ENCODE measurements around the gene RBM20.

RBM20 gene

DNA sequence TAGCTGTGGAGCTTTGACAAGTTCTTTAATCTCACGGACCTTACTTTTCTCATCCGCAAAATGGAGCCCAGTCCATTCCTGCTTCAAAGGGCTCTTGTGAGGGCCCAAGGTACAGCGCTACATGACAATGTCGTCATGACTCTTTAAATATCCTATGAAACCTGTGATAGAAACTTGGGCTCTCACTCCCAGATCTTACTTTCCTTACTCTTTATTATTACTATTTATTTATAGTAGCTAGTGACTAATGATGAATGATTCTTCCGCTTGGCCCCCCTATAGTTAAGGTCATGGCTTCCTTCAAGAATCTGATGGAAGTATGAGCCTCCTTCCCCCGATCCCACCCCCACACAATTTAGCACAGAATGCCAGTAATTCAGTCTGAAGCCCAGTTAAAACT lies 41.9 kb downstream of the RBM20 start:
- DNase-seq (ENCODE audit: low spot score) = no peak
- in situ Hi-C loops (cut with MboI; ENCODE audit: low pct_unique_long_range_greater_than_20kb, low sequenced_read_pairs, unreplicated experiment) = no loop called here
- TF ChIP-seq, protein P1, sequence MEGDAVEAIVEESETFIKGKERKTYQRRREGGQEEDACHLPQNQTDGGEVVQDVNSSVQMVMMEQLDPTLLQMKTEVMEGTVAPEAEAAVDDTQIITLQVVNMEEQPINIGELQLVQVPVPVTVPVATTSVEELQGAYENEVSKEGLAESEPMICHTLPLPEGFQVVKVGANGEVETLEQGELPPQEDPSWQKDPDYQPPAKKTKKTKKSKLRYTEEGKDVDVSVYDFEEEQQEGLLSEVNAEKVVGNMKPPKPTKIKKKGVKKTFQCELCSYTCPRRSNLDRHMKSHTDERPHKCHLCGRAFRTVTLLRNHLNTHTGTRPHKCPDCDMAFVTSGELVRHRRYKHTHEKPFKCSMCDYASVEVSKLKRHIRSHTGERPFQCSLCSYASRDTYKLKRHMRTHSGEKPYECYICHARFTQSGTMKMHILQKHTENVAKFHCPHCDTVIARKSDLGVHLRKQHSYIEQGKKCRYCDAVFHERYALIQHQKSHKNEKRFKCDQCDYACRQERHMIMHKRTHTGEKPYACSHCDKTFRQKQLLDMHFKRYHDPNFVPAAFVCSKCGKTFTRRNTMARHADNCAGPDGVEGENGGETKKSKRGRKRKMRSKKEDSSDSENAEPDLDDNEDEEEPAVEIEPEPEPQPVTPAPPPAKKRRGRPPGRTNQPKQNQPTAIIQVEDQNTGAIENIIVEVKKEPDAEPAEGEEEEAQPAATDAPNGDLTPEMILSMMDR (IDR thresholded peaks at IDR 0.05; ENCODE audit: extremely low read depth, insufficient read depth, missing control alignments) = no peak

DNA sequence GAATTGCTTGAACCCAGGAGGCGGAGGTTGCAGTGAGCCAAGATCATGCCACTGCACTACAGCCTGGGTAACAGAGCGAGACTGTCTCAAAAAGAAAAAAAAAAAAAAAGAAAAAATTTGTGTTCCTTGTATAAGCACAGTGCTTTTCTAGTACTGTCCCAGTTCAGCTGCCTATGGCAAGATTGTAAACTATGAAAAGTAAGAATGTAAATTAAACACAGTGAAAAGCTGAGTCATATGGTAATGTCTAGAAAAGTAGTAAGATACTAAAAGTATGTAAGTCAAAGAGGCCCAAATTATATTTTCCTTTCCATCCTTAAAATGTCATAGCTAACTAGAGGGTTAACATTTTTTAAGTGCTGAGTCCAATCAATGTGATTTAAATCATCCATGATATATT lies 42.8 kb downstream of the RBM20 start:
- TF ChIP-seq, protein P1 (IDR thresholded peaks at IDR 0.05; ENCODE audit: extremely low read depth, insufficient read depth, missing control alignments) = no peak
- no peak for DNase-seq (ENCODE audit: low spot score)
- in situ Hi-C loops (cut with MboI; ENCODE audit: low pct_unique_long_range_greater_than_20kb, low sequenced_read_pairs, unreplicated experiment) = no loop called here

DNA sequence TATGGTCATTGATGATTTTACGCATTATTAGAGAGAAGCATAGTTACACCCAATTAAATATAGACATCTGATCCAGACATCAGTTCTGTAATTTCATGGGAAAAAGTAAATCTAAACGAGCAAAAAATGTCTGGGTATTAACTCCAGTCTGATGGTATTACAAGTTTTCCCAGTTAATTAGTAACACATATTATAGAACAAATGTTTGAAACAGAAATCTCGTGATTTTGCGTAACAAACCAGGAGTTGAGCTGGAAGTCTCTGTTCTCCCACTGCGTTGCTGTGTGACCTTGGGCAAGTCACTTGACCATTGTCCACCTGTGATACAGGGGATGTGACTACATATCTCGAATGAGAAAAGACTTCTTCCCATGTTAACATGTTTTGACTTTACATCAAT lies 43.3 kb downstream of the RBM20 start:
- no peak for DNase-seq (ENCODE audit: low spot score)
- TF ChIP-seq, protein P1 (IDR thresholded peaks at IDR 0.05; ENCODE audit: extremely low read depth, insufficient read depth, missing control alignments) = no peak
- in situ Hi-C loops (cut with MboI; ENCODE audit: low pct_unique_long_range_greater_than_20kb, low sequenced_read_pairs, unreplicated experiment) = no loop called here

DNA sequence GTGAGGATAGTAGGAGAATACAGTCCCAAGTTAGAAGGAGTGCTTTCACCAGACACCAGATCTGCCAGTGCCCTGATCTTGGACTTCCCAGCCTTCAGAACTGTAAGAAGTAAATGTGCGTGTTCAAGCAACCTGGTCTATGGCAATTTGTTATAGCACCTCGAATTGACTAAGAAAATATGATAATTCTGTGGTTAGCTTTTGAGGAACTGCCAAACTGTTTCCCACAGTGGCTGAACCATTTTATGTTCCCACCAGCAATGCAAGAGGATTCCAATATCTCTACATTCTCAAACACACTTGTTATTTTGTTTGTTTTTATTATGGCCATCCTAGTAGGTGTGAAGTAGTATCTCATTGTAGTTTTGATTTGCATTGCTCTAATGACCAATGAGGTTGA lies 47.0 kb downstream of the RBM20 start:
- TF ChIP-seq, protein P1 (IDR thresholded peaks at IDR 0.05; ENCODE audit: extremely low read depth, insufficient read depth, missing control alignments) = no peak
- DNase-seq (ENCODE audit: low spot score) = no peak
- in situ Hi-C loops (cut with MboI; ENCODE audit: low pct_unique_long_range_greater_than_20kb, low sequenced_read_pairs, unreplicated experiment) = no loop called here

DNA sequence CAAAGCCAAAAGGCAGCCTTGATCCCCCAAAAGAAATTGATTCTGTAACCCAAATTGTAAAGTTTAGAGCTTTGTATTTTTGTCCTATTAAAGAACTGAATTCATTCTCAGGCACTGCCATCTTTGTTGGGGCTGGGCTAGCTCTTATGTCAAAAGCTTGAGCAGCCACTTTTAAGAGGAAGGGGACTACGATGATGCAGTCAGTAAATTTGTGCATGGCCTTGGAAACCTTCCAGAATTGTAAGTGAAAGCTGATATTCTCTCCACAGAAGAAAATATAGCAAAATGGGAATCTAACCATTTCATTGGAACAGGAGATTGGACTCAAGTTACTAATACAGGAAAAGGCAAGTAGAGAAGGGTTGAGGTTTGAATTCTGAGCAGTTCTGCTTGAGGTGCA lies 50.1 kb downstream of the RBM20 start:
- DNase-seq (ENCODE audit: low spot score) = no peak
- TF ChIP-seq, protein P1 (IDR thresholded peaks at IDR 0.05; ENCODE audit: extremely low read depth, insufficient read depth, missing control alignments) = no peak
- in situ Hi-C loops (cut with MboI; ENCODE audit: low pct_unique_long_range_greater_than_20kb, low sequenced_read_pairs, unreplicated experiment) = no loop called here

DNA sequence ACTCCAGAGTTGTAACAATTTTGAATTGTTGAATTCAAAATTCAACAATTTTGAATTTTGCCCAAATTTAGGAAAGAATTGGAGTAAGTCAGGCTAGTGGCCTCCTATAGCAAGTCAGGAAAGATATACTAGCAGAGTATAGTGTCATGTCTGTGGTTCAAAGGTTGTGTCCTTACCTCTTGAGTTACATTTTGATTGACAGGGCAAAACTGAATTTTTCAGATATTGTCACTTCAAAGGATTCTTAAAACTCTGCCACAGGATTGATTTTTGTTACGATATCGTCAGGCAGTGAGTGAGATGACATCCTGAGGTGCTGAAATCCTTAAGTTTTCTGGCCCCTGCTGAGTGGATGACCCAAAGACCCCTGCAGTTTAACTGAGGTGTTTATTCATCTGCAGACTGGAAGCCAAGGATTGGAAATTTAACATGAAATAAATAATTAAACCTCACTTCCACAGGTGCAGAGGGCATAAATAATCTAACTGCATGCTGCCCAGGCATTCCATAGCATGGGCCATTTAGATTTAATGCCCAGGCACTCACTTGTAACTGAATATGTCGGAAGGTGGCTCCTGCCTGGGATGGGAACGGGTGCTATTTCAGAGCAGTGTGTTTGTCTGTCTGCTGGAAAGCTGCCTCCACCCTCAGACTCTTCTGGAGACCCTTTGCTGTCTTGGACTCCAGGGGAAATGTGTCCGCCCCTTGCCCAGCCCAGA lies 50.8 kb downstream of the RBM20 start:
- in situ Hi-C loops (cut with MboI; ENCODE audit: low pct_unique_long_range_greater_than_20kb, low sequenced_read_pairs, unreplicated experiment) = no loop called here

More for the DNA sequence above, 50.8 kb downstream of the RBM20 start:
- TF ChIP-seq, protein P1 (IDR thresholded peaks at IDR 0.05; ENCODE audit: extremely low read depth, insufficient read depth, missing control alignments) = no peak
- no peak for DNase-seq (ENCODE audit: low spot score)
